GM12878 (cell line): ENCODE data around the gene TACR2. TPM values are rescaled to one million over a fixed set of nuclear protein-coding genes. Genes with fewer than 3 reads are reported as not detected.

Source experiments
- ATAC-seq: fragments of 200-7000 bp; cut with Tn5 transposase; 3 replicates; pipeline ENCODE4 v1.9.1; 2020; ENCODE audit warnings: mild to moderate bottlenecking, moderate library complexity
- BruUV-seq: library from RNA; stranded (reverse); fragments of 400-500 nt; replicated peaks from 2 replicates; lab custom pipeline; 2021; lab: Mats Ljungman, UMichigan
- CTCF ChIA-PET: fragments of 300-600 bp; sonication (Branson Sonifier 250); formaldehyde crosslinking; extraction: SDS; loops from one replicate; lab custom pipeline; 2021; ENCODE audit warnings: inconsistent platforms; lab: Yijun Ruan, JAX
- POLR2A ChIA-PET: fragments of 350-600 bp; formaldehyde crosslinking; extraction: SDS; loops from one replicate; lab custom pipeline; 2021; ENCODE audit warnings: inconsistent platforms; lab: Charles Lee
- RAD21 ChIA-PET: fragments of 300-600 bp; sonication (Branson Sonifier 250); formaldehyde crosslinking; loops from one replicate; lab custom pipeline; 2023; ENCODE audit warnings: antibody characterized with exemption; ENCODE audit not compliant: unreplicated experiment; lab: Charles Lee
- SMC1A ChIA-PET: fragments of 300-600 bp; sonication (Branson Sonifier 250); formaldehyde crosslinking; loops from one replicate; lab custom pipeline; 2023; ENCODE audit not compliant: unreplicated experiment, uncharacterized antibody; lab: Charles Lee
- DNase-seq: peaks from one replicate; pipeline ENCODE4 v3.0.0-alpha.2; 2011; ENCODE audit warnings: low read depth, low spot score
- FAIRE-seq: peaks from 3 replicates; lab custom pipeline; 2011; peaks lifted over from hg19 to GRCh38; lab: Jason Lieb, UNC
- H2AFZ ChIP-seq: 2 replicates; pipeline ENCODE4 v1.6.0; 2011; ENCODE audit warnings: low read depth, low read length, control low read depth; ENCODE audit not compliant: control insufficient read depth
- H3K27ac ChIP-seq: 2 replicates; pipeline ENCODE4 v1.5.1; 2011; ENCODE audit warnings: control low read depth; ENCODE audit not compliant: control insufficient read depth, insufficient read depth
- H3K27me3 ChIP-seq, 2 experiments: replicated peaks in 1 of 2; 2 replicates each; pipeline versions ENCODE4 v1.6.0 to v1.6.1; 2011; ENCODE audit warnings: low read length in 1 of 2; ENCODE audit not compliant: control insufficient read depth in 2 of 2, insufficient read depth in 2 of 2
- H3K36me3 ChIP-seq, 2 experiments: 2 replicates each; pipeline ENCODE4 v1.5.1; 2011; ENCODE audit warnings: low read length in 1 of 2; ENCODE audit not compliant: control insufficient read depth in 2 of 2, insufficient read depth in 2 of 2
- H3K4me1 ChIP-seq: 2 replicates; pipeline ENCODE4 v1.6.1; 2011; ENCODE audit warnings: mild to moderate bottlenecking, low read length, moderate library complexity, mixed read lengths; ENCODE audit not compliant: control insufficient read depth, insufficient read depth
- H3K4me2 ChIP-seq: 2 replicates; pipeline ENCODE4 v1.6.0; 2011; ENCODE audit warnings: control low read depth; ENCODE audit not compliant: control insufficient read depth, insufficient read depth
- H3K4me3 ChIP-seq: fragments of 200-600 bp; sonication (generic); 2 replicates; pipeline ENCODE4 v1.5.1; 2016
- H3K79me2 ChIP-seq: 2 replicates; pipeline ENCODE4 v1.6.0; 2011; ENCODE audit warnings: low read length; ENCODE audit not compliant: control insufficient read depth, insufficient read depth
- H3K9ac ChIP-seq: 2 replicates; pipeline ENCODE4 v1.8.0; 2011; ENCODE audit warnings: low read length, control low read depth, mixed read lengths; ENCODE audit not compliant: control insufficient read depth, insufficient read depth
- H3K9me3 ChIP-seq: replicated peaks from 3 replicates; pipeline ENCODE4 v1.5.1; 2011; ENCODE audit warnings: mild to moderate bottlenecking, low read length; ENCODE audit not compliant: control insufficient read depth, insufficient read depth
- H4K20me1 ChIP-seq: 2 replicates; pipeline ENCODE4 v1.6.0; 2011; ENCODE audit not compliant: control insufficient read depth, insufficient read depth
- BHLHE40 ChIP-seq, 2 experiments: fragments of 450-650 bp in 1 of 2; IDR thresholded peaks; 2 replicates each; pipeline ENCODE4 v1.6.1; 2011 to 2017; ENCODE audit warnings: low read depth in 2 of 2, borderline replicate concordance in 1 of 2, improper control_type of control experiment in 1 of 2, low read length in 1 of 2, mild to moderate bottlenecking in 1 of 2
- CBFB ChIP-seq: IDR thresholded peaks from 2 replicates; pipeline ENCODE4 v1.6.1; 2016; ENCODE audit warnings: antibody characterized with exemption, low read depth
- CEBPB ChIP-seq, 2 experiments: fragments of 150-350 bp in 1 of 2; IDR thresholded peaks; 2 replicates each; pipeline ENCODE4 v1.6.1; 2012 to 2014; ENCODE audit warnings: low read depth in 2 of 2, low read length in 2 of 2, borderline replicate concordance in 1 of 2, inconsistent platforms in 1 of 2
- IRF5 ChIP-seq: fragments of 450-650 bp; IDR thresholded peaks from 2 replicates; pipeline ENCODE4 v1.6.1; 2017; ENCODE audit warnings: borderline replicate concordance
- JUNB ChIP-seq: IDR thresholded peaks from 2 replicates; pipeline ENCODE4 v1.6.1; 2016; ENCODE audit warnings: antibody characterized with exemption, mild to moderate bottlenecking
- MEF2A ChIP-seq: IDR thresholded peaks from 2 replicates; pipeline ENCODE4 v1.6.1; 2011; ENCODE audit warnings: low read depth, mild to moderate bottlenecking, low read length, moderate library complexity; ENCODE audit not compliant: insufficient read depth
- MLLT1 ChIP-seq: fragments of 450-650 bp; IDR thresholded peaks from 2 replicates; pipeline ENCODE4 v1.6.1; 2016; ENCODE audit warnings: mild to moderate bottlenecking
- MYC ChIP-seq: IDR thresholded peaks from 2 replicates; pipeline ENCODE4 v1.6.1; 2011; ENCODE audit warnings: mild to moderate bottlenecking, low read length, moderate library complexity, inconsistent platforms; ENCODE audit not compliant: insufficient read depth, insufficient replicate concordance, insufficient read length, severe bottlenecking
- REST ChIP-seq: IDR thresholded peaks from 2 replicates; pipeline ENCODE4 v1.6.1; 2012; ENCODE audit warnings: mild to moderate bottlenecking, low read depth, low read length
- TCF7 ChIP-seq: IDR thresholded peaks from 2 replicates; pipeline ENCODE4 v1.6.1; 2014; ENCODE audit warnings: antibody characterized with exemption, borderline replicate concordance
- WGBS: methylation state at CpG from one replicate; pipeline ENCODE4 v1.1.6; 2016; ENCODE audit warnings: low lambda C conversion rate; ENCODE audit not compliant: insufficient replicate concordance, insufficient coverage; ENCODE audit errors: missing lambda C conversion rate; 5-methylcytosine and 5-hydroxymethylcytosine counted together
- in situ Hi-C: fragments of 300-500 bp; cut with MboI; formaldehyde crosslinking; loops from 9 replicates; pipeline ENCODE4 v1.14.3; 2018; ENCODE audit warnings: mixed read lengths
- intact Hi-C: fragments of 100-400 bp; cut with micrococcal nuclease; formaldehyde crosslinking; loops from one replicate; pipeline ENCODE4 v1.14.2; 2022; ENCODE audit not compliant: unreplicated experiment
- polyA plus RNA-seq, 11 experiments: library from polyadenylated mRNA; depleted of rRNA in 4 of 11; unstranded in 6 of 11; stranded (reverse) in 5 of 11; fragments of >200 nt; fragmentation: Nextera tagmentation in 4 of 11; fragmentation: Illumina TruSeq in 1 of 11; extraction: Ambion mirVana in 4 of 11; extraction: Trizol in 1 of 11; gene quantifications; 1 replicate in 1 of 11; 2 replicates in 10 of 11; pipeline versions ENCODE4 v1.2.1 to v1.2.3, GENCODE V29; 2011 to 2016; ENCODE audit warnings: inconsistent platforms in 2 of 11, missing spikeins in 2 of 11, low read depth in 1 of 11
- total RNA-seq, 4 experiments: library from RNA; depleted of rRNA in 3 of 4; stranded (reverse); fragments of >200 nt in 3 of 4; fragmentation: Illumina TruSeq in 1 of 4; extraction: Trizol in 1 of 4; gene quantifications; 2 replicates each; pipeline versions ENCODE4 v1.2.1 to v1.2.3, GENCODE V29; 2013 to 2021
- TF ChIP-seq, protein P1 (sequence below): IDR thresholded peaks from 2 replicates; pipeline ENCODE4 v1.6.1; 2011; ENCODE audit warnings: borderline replicate concordance, low read depth, mild to moderate bottlenecking, moderate library complexity, mixed read lengths, low read length; ENCODE audit not compliant: insufficient read depth; ENCODE audit errors: extremely low read length

TACR2 gene
- total and polyA plus RNA-seq, 10 of the 15 experiments (the other 5 are each of a cell fraction or from before 2014, with no cell fraction given): 0.11 TPM; not detected in 9

GRCh38 chr10:69435966-69436520 is 19.3 kb upstream of the TACR2 start:
- WGBS: 45% methylated on average over 14 of the region's 14 CpGs
- Histone ChIP-seq H4K20me1 (no peaks in the 10 kb centered on the region), H3K27ac (no peak overlapping the region), H3K4me2 (no peak overlapping the region), H3K9me3 (no peaks in the 10 kb centered on the region; the same call in 2 of the 3 replicates), H3K9ac (no peak overlapping the region), H3K27me3 (no peaks in the 10 kb centered on the region; a peak in 2 of 4 replicates), H2AFZ (no peak overlapping the region), H3K4me3 (no peak overlapping the region), H3K4me1 (no peaks in the 10 kb centered on the region), H3K36me3 (no peaks in the 10 kb centered on the region), H3K79me2 (no peaks in the 10 kb centered on the region)
- no TSS peak for BruUV-seq
- intact Hi-C loops: no loop called here
- RAD21 ChIA-PET: no interaction called here
- DNase-seq (no peak), ATAC-seq (no peak), FAIRE-seq (no peak)
- CTCF ChIA-PET: interaction anchor here (1.0 kb wide), 1 partner anchor 29 kb away, joined by 3 read pairs; no protein-coding TSS in a partner anchor
- TF ChIP-seq CBFB: no peak
- TF ChIP-seq, protein P1, sequence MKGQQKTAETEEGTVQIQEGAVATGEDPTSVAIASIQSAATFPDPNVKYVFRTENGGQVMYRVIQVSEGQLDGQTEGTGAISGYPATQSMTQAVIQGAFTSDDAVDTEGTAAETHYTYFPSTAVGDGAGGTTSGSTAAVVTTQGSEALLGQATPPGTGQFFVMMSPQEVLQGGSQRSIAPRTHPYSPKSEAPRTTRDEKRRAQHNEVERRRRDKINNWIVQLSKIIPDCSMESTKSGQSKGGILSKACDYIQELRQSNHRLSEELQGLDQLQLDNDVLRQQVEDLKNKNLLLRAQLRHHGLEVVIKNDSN: no peak
- TF ChIP-seq MEF2A: no peak
- TF ChIP-seq JUNB: no peak
- TF ChIP-seq REST: no peak
- TF ChIP-seq IRF5: no peak
- no peak for TF ChIP-seq CEBPB (IDR thresholded peaks at IDR 0.05; ENCODE audit: borderline replicate concordance in 1 of 2, low read depth in 2 of 2, low read length in 2 of 2)
- TF ChIP-seq MYC: no peak
- TF ChIP-seq BHLHE40 (IDR thresholded peaks at IDR 0.05; ENCODE audit: borderline replicate concordance in 1 of 2, low read depth in 2 of 2, low read length in 1 of 2): no peak
- no peak for TF ChIP-seq MLLT1
- no peak for TF ChIP-seq TCF7
- SMC1A ChIA-PET: interaction anchor here (1.7 kb wide), 1 partner anchor 28 kb away, joined by 4 read pairs; no protein-coding TSS in a partner anchor
- POLR2A ChIA-PET: interaction anchor here (1.0 kb wide), 1 partner anchor 15 kb away, joined by 3 read pairs; the partner anchor contains the start of gene TSPAN15
- in situ Hi-C loops: no loop called here
